ENCODE data around the gene ZNF33A. TPM values are rescaled to one million over a fixed set of nuclear protein-coding genes. Genes with fewer than 3 reads are reported as not detected.

The ZNF33A gene
- 7.2 TPM for polyA plus RNA-seq (2013, experiment 1 of 2)
- 6.9 TPM for polyA plus RNA-seq (2013, experiment 2 of 2)

DNA sequence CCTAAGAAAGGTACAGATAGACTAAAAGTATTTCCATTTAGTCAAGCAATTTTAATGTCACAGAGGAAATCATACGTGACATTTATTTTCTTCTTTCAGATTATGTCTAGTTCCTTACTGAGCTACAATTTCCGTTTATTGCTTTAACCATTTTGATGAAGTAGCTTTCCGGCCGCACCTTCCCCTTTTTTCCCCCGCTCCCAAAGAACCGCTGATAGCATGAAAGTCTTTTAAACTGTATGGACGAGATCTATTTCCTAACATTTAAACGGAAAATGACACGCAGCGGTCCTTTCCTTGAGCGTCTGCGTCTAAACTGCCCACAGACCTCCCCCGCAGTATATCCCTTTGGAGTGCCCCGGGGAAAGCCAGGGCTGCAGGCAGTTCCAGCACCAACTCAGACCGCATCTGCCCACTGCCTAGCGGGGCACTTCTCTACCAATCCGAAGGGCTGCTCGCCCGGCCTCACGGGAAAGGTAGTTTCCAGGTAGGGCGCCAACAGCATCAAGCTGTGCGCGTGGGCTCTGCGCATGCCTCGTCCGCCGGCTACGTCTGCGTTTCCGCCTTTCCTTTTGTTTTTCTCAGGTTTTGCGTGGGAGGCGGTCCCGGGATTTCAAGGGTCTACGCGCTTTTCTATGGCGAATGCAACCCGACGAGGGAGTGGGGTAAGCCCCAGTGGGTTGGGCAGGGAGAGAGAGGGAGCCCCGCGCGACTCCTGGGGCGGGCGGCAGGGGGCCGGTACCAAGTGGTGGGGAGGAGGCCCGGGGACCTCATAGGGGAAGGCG is at the start of gene ZNF33A:
ZNF33A (plus strand) TSS at position 557 of the 785 bp plus-strand sequence. CDS start 1,667 bp downstream, outside the sequence.
- Histone ChIP-seq H2BK12ac (ENCODE audit: low read length in 2 of 2) (no peak within 1 kb of the TSS), H4K8ac (ENCODE audit: low read length) (peak within 1 kb of the TSS; percentile 87), H3K23ac (ENCODE audit: low read length in 2 of 2) (no peak within 1 kb of the TSS), H2BK5ac (ENCODE audit: low read depth, low read length, poor library complexity, severe bottlenecking) (peak within 1 kb of the TSS; percentile 39), H3K14ac (ENCODE audit: low read length in 2 of 2) (peak within 1 kb of the TSS in 1 of 2 experiments; percentile 65), H3K9me3 (ENCODE audit: control insufficient read depth, low read length) (no peaks in the 10 kb centered on the region), H3K18ac (ENCODE audit: low read depth in 1 of 2, low read length in 2 of 2) (peak within 1 kb of the TSS; percentile 38 to 88), H2AK5ac (ENCODE audit: low read length, severe bottlenecking) (no peak within 1 kb of the TSS), H4K91ac (ENCODE audit: low read length) (peak within 1 kb of the TSS; percentile 19), H3K79me1 (replicated peaks; ENCODE audit: low read length, poor library complexity, severe bottlenecking) (peaks cover 10% of the 10 kb centered on the region), H2AFZ (ENCODE audit: low read depth, low read length) (peak within 1 kb of the TSS; percentile 99), H3K4me1 (ENCODE audit: control insufficient read depth, insufficient read depth, low read depth, low read length) (peaks cover 3% of the 10 kb centered on the region), H3K4me3 (ENCODE audit: insufficient read depth in 1 of 2, low read depth in 1 of 2, low read length in 2 of 2) (peak within 1 kb of the TSS; percentile 65 to 94), H3K36me3 (ENCODE audit: control insufficient read depth in 1 of 2, insufficient read depth in 2 of 2, low read depth in 1 of 2, low read length in 2 of 2) (peaks cover 9 to 12% of the 10 kb centered on the region in 2 experiments), H3K4ac (ENCODE audit: low read depth in 1 of 2, low read length in 2 of 2) (peak within 1 kb of the TSS; percentile 13 to 79), H3K9ac (ENCODE audit: low read length) (peak within 1 kb of the TSS; percentile 94), H2BK15ac (ENCODE audit: low read depth, poor library complexity, severe bottlenecking) (peak within 1 kb of the TSS; percentile 60), H3K4me2 (ENCODE audit: low read length, poor library complexity, severe bottlenecking) (peak within 1 kb of the TSS; percentile 95), H3K27ac (ENCODE audit: low read length, poor library complexity, severe bottlenecking) (peak within 1 kb of the TSS; percentile 82), H2BK120ac (ENCODE audit: low read depth, low read length) (peak within 1 kb of the TSS; percentile 85), H3K27me3 (ENCODE audit: control insufficient read depth in 1 of 2, insufficient read depth in 1 of 2, low read length in 2 of 2) (no peaks in the 10 kb centered on the region)
- no peak for DNase-seq
- WGBS: under 1% methylated on average over 46 of the region's 46 CpGs

DNA sequence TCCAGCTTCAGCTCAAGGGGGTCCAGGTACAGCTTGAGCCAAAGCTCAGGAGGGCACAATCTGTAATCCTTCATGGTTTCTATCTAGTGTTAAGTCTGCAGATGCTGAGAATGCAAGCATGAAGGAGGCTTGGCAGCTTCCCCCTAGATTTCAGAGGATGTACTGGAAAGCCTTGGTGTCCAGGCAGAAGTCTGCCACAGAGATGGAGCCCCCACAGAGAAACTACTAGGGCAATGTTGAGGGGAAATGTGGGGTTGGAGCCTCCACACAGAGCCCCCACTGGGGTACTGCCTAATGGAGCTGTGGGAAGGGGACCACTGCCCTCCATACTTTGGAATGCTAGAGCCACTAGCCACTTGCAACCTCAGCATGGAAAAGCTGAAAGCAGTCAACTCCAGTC is 45.5 kb upstream of the ZNF33A start:
- H3K9me3 ChIP-seq (ENCODE audit: control insufficient read depth, low read length): peaks cover 40% of the 10 kb centered on the region
- no peak overlapping the region for H4K8ac ChIP-seq (ENCODE audit: low read length)
- H3K4me2 ChIP-seq (ENCODE audit: low read length, poor library complexity, severe bottlenecking): no peak overlapping the region
- H2AFZ ChIP-seq (ENCODE audit: low read depth, low read length): no peak overlapping the region
- no peak for DNase-seq
- H2BK5ac ChIP-seq (ENCODE audit: low read depth, low read length, poor library complexity, severe bottlenecking): no peak overlapping the region
- no peaks in the 10 kb centered on the region for H3K27me3 ChIP-seq (ENCODE audit: control insufficient read depth in 1 of 2, insufficient read depth in 1 of 2, low read length in 2 of 2)
- no peak overlapping the region for H3K27ac ChIP-seq (ENCODE audit: low read length, poor library complexity, severe bottlenecking)
- no peak overlapping the region for H3K14ac ChIP-seq (ENCODE audit: low read length in 2 of 2)
- no peak overlapping the region for H2BK12ac ChIP-seq (ENCODE audit: low read length in 2 of 2)
- no peaks in the 10 kb centered on the region for H3K4me1 ChIP-seq (ENCODE audit: control insufficient read depth, insufficient read depth, low read depth, low read length)
- no peak overlapping the region for H2AK5ac ChIP-seq (ENCODE audit: low read length, severe bottlenecking)
- H4K91ac ChIP-seq (ENCODE audit: low read length): no peak overlapping the region
- H2BK15ac ChIP-seq (ENCODE audit: low read depth, poor library complexity, severe bottlenecking): no peak overlapping the region
- no peak overlapping the region for H3K18ac ChIP-seq (ENCODE audit: low read depth in 1 of 2, low read length in 2 of 2)
- no peaks in the 10 kb centered on the region for H3K79me1 ChIP-seq (replicated peaks; ENCODE audit: low read length, poor library complexity, severe bottlenecking)
- H2BK120ac ChIP-seq (ENCODE audit: low read depth, low read length): no peak overlapping the region
- H3K36me3 ChIP-seq (ENCODE audit: control insufficient read depth in 1 of 2, insufficient read depth in 2 of 2, low read depth in 1 of 2, low read length in 2 of 2): peaks cover 10 to 55% of the 10 kb centered on the region in 2 experiments
- no peak overlapping the region for H3K4me3 ChIP-seq (ENCODE audit: insufficient read depth in 1 of 2, low read depth in 1 of 2, low read length in 2 of 2)
- no peak overlapping the region for H3K4ac ChIP-seq (ENCODE audit: low read depth in 1 of 2, low read length in 2 of 2)
- no peak overlapping the region for H3K9ac ChIP-seq (ENCODE audit: low read length)
- H3K23ac ChIP-seq (ENCODE audit: low read length in 2 of 2): no peak overlapping the region

DNA sequence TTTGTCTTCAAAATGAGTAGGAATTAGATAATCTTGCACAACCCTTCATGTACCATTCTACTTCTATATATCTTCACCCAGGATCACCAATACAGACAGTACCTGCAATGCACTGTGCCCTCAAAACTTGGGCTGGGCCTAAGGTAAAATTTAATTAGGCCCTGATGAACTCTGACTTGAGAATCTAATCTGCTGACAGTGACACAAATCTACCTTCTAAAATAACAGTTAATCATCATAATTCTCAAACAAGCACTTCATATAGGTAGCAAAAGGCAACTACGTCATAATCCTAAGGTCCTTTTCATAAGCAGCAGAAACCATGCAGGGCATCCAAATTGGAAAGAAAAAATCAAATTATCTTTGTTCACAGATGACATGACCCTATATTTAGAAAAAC is 38.1 kb upstream of the ZNF33A start:
- Histone ChIP-seq H2BK15ac (ENCODE audit: low read depth, poor library complexity, severe bottlenecking) (no peak overlapping the region), H3K36me3 (ENCODE audit: control insufficient read depth in 1 of 2, insufficient read depth in 2 of 2, low read depth in 1 of 2, low read length in 2 of 2) (peaks cover 2 to 32% of the 10 kb centered on the region in 2 experiments), H3K4me1 (ENCODE audit: control insufficient read depth, insufficient read depth, low read depth, low read length) (no peaks in the 10 kb centered on the region), H3K4me3 (ENCODE audit: insufficient read depth in 1 of 2, low read depth in 1 of 2, low read length in 2 of 2) (no peak overlapping the region), H4K8ac (ENCODE audit: low read length) (no peak overlapping the region), H3K18ac (ENCODE audit: low read depth in 1 of 2, low read length in 2 of 2) (no peak overlapping the region), H3K79me1 (replicated peaks; ENCODE audit: low read length, poor library complexity, severe bottlenecking) (peaks cover 13% of the 10 kb centered on the region), H3K4ac (ENCODE audit: low read depth in 1 of 2, low read length in 2 of 2) (no peak overlapping the region), H2AK5ac (ENCODE audit: low read length, severe bottlenecking) (no peak overlapping the region), H3K9ac (ENCODE audit: low read length) (no peak overlapping the region), H2BK120ac (ENCODE audit: low read depth, low read length) (no peak overlapping the region), H2AFZ (ENCODE audit: low read depth, low read length) (no peak overlapping the region), H2BK12ac (ENCODE audit: low read length in 2 of 2) (no peak overlapping the region), H3K4me2 (ENCODE audit: low read length, poor library complexity, severe bottlenecking) (no peak overlapping the region), H3K23ac (ENCODE audit: low read length in 2 of 2) (no peak overlapping the region), H3K14ac (ENCODE audit: low read length in 2 of 2) (no peak overlapping the region), H2BK5ac (ENCODE audit: low read depth, low read length, poor library complexity, severe bottlenecking) (no peak overlapping the region), H3K27me3 (ENCODE audit: control insufficient read depth in 1 of 2, insufficient read depth in 1 of 2, low read length in 2 of 2) (no peaks in the 10 kb centered on the region), H3K9me3 (ENCODE audit: control insufficient read depth, low read length) (peaks cover 7% of the 10 kb centered on the region), H4K91ac (ENCODE audit: low read length) (no peak overlapping the region), H3K27ac (ENCODE audit: low read length, poor library complexity, severe bottlenecking) (no peak overlapping the region)
- WGBS: 98% methylated on average over 1 of the region's 1 CpG
- DNase-seq: no peak

DNA sequence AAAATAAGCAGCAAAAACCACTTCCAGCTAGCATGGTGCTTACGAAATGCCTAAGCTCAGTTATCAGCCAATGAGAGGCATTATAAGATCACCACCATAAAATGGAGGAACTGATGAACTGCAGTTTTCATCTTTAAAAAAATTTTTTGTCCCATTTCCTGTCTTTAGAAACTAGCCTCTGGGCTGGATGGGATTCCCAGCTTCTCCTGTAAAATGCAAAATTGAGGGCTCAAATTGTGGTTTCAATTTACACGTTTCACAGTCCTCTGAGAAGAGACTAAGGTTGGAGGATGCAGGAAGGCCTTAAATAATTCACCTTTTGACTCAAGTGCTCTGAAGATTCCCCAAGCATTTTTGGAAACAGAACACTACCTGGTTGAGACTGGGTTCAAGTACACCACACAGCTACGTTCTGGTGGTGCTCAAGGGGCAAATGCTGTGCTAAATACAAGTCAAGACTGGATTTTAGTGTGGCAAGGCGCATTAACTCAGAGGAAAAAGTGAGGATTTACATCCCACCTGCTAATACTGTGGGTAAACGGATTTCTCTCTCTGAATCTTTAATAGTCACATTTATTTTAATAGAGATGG is 35.0 kb upstream of the ZNF33A start:
- Histone ChIP-seq H3K79me1 (replicated peaks; ENCODE audit: low read length, poor library complexity, severe bottlenecking) (peaks cover 13% of the 10 kb centered on the region), H3K36me3 (ENCODE audit: control insufficient read depth in 1 of 2, insufficient read depth in 2 of 2, low read depth in 1 of 2, low read length in 2 of 2) (peaks cover 0 to 4% of the 10 kb centered on the region in 2 experiments), H3K23ac (ENCODE audit: low read length in 2 of 2) (no peak overlapping the region), H2AFZ (ENCODE audit: low read depth, low read length) (no peak overlapping the region), H2BK15ac (ENCODE audit: low read depth, poor library complexity, severe bottlenecking) (no peak overlapping the region), H3K27ac (ENCODE audit: low read length, poor library complexity, severe bottlenecking) (peak overlapping the region; percentile 4), H3K4me1 (ENCODE audit: control insufficient read depth, insufficient read depth, low read depth, low read length) (no peaks in the 10 kb centered on the region), H3K4ac (ENCODE audit: low read depth in 1 of 2, low read length in 2 of 2) (peak overlapping the region in 1 of 2 experiments; percentile 32), H2BK120ac (ENCODE audit: low read depth, low read length) (peak overlapping the region; percentile 19), H3K9ac (ENCODE audit: low read length) (peak overlapping the region; percentile 97), H3K27me3 (ENCODE audit: control insufficient read depth in 1 of 2, insufficient read depth in 1 of 2, low read length in 2 of 2) (no peaks in the 10 kb centered on the region), H3K9me3 (ENCODE audit: control insufficient read depth, low read length) (no peaks in the 10 kb centered on the region), H3K18ac (ENCODE audit: low read depth in 1 of 2, low read length in 2 of 2) (peak overlapping the region; percentile 2 to 52), H2BK5ac (ENCODE audit: low read depth, low read length, poor library complexity, severe bottlenecking) (no peak overlapping the region), H2AK5ac (ENCODE audit: low read length, severe bottlenecking) (no peak overlapping the region), H4K8ac (ENCODE audit: low read length) (peak overlapping the region; percentile 10), H2BK12ac (ENCODE audit: low read length in 2 of 2) (no peak overlapping the region), H3K4me3 (ENCODE audit: insufficient read depth in 1 of 2, low read depth in 1 of 2, low read length in 2 of 2) (peak overlapping the region in 1 of 2 experiments; percentile 94), H3K14ac (ENCODE audit: low read length in 2 of 2) (peak overlapping the region in 1 of 2 experiments; percentile 91), H4K91ac (ENCODE audit: low read length) (no peak overlapping the region), H3K4me2 (ENCODE audit: low read length, poor library complexity, severe bottlenecking) (peak overlapping the region; percentile 91)
- 62% methylated on average over 4 of the region's 5 CpGs for WGBS
- peak; percentile 36 for DNase-seq
